Measurements from ENCODE around the gene SLC25A34.

The SLC25A34 gene

DNA sequence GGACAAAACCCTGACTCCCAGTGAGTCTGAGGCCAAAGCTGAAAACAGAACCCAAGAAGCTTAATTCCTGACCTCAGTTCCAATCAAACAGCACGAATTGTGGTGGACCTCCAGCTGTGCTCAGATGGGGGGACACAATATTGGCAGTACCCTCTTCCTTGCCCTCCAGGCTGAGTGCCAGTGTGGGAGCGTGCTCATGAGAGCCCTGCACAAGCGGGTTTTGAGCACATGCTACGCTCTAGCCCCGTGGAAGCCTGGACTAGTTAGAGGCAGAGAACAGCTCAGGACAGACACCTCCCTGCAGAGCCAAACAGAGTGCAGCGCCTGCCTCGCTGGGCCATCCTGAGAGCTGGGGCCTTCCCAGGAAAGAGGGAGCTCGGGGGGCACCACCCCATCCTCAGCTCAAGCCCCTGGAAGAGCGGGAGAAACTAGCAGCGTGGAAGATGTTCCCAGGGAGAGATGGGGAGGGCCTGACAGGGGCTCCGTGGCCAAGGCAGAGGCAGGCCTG, 2.8 kb upstream of the SLC25A34 start:
- no peak for DNase-seq (ENCODE audit: low read depth)

DNA sequence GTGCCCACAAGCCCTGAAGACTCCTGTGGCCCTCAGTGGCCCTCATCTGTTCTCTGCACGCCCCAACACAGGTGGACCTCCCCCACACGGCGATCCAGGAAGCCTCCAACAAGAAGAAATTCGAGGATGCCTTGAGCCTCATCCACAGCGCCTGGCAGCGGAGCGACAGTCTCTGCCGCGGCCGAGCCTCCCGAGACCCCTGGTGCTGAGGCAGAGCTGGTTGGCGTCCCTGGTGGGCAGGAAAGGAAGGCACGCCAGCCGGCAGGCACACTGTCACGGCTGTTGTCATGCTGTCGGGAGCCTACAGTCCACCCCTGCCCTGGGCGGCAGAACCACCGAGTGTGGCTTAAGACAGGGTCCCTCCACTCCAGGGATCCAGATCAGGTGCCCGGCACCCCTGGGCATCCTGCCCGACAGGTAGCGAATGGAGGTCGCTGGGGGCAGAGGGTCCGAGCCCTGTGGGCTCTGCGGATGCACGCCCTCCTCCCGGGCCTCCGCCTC, 2.3 kb upstream of the SLC25A34 start:
- no peak for DNase-seq (ENCODE audit: low read depth)

DNA sequence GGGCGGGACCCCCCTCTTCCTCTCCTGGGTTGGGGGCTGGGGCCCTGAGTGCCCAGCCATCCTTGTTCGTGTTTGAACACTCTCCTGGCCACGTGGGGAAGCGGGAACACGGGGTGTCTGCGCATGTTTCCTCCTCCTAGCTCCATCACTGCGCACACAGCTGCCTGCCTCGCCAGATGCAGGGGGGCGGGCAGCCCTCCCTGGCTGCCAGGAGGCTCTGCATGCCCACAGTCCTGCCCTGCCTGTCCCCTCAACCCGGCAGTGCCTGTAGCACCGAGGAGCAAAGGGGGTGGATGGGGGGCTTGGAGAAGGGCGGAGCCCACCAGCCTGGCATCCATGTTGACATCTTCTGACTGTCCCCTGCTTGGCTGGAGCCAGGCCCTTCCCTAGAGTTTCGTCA, 1.8 kb upstream of the SLC25A34 start:
- DNase-seq (ENCODE audit: low read depth), result no peak

- no peak for DNase-seq (ENCODE audit: low read depth)
These were observed 1.2 kb upstream of the SLC25A34 start for GRCh38 chr1:15734901-15735300.

DNA sequence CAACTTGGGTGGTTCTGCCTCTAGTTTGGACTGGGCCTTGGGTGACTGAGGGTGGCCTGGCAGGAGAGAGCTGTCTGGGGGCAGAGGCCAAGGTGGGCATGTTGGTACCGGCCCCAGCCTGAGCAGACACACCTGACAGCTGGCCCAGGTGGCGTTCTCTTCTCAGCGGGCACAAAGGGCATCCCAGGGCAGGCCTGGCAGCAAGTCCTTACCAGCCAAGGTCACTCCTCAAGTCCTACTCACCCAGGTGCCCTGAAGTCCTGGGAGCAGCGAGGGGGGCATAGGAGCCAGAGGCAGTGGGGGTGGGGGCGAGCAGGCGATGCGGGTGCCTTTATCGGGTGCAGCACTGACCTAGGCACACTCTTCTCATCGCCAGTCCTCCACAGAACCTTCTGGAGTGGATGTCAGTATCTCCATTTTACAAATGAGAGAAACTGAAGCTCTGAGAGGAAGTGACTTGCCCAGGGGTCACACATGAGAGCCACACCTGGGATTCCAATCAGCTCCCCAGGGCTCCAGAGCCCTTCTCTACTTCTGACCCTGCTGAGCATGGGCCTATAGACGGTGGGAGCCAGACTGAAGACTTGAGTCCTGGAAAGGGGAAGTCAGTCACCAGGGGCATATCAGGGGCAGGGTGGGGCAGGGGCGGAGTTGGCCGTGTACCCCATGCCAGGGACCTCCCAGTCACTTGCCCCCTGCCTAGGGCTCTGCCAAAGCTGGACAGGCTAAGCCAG, 587 bp upstream of the SLC25A34 start:
- DNase-seq (ENCODE audit: low read depth), result no peak

DNA sequence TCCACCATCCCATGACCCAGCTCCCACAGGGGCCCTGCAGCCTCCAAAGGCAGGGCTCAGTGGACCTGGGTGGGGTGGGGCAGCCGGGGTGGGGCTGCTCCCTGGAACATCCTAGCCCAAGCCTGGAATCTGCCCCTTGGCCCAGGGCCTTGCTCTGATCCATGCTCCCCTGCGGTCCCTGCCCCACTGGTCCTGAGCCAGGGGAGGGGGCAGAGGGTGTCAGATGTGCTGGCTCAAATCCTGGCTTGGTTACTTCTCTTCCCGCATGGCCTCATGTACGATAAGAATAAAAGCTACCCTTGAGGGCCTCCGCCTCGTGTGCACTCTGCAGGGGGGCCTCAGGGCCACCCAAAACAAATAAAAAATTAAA, 819 bp downstream of the SLC25A34 start:
- no peak for DNase-seq (ENCODE audit: low read depth)

- DNase-seq (ENCODE audit: low read depth), result no peak
These were observed 1.6 kb downstream of the SLC25A34 start for GRCh38 chr1:15737324-15738319.

GRCh38 chr1:15738416-15739113, 2.5 kb downstream of the SLC25A34 start:
- DNase-seq (ENCODE audit: low read depth), result no peak

DNA sequence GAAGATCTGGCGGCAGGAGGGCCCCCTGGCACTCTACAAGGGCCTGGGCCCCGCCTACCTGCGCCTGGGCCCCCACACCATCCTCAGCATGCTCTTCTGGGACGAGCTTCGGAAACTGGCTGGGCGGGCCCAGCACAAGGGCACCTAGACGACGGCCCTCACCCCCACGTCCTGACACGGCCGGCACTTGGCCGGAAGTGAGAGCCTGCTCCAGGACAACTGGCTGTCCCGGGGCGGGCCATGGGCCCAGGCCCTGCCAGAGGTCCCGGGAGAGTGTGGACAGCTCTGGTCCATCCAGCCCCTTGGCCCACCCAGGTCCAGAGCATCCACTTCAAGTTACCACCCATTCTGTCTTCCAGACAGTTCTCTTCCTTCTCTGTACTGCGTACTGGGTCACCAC, 3.2 kb downstream of the SLC25A34 start:
- no peak for DNase-seq (ENCODE audit: low read depth)

DNA sequence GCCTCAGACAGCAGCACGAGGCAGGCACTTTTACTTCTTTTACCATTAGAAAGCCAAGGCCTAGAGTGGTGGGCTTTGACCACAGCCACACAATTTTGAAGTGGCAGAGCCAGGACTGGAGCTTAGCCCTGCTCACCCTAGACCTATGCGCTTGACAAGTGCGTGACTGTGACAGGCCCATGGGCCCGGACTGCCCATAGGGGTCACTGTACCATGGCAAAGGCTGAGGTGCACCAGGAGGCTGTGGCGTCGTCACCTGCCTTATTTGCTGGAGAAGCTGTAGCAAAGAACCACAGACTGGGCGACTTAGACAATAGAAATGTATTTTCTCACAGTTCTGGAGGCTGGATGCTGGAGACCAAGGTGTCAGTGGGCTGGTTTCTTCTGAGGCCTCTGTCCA, 3.7 kb downstream of the SLC25A34 start:
- no peak for DNase-seq (ENCODE audit: low read depth)

- peak; percentile 54 for DNase-seq (ENCODE audit: low read depth)
These were observed 5.1 kb downstream of the SLC25A34 start for GRCh38 chr1:15740924-15741850.

- DNase-seq (ENCODE audit: low read depth), result no peak
These were observed 6.3 kb downstream of the SLC25A34 start, which contains the start of gene TMEM82 for GRCh38 chr1:15742339-15742801. Gene TMEM82 (plus strand): TSS chr1:15742499. CDS start chr1:15742560, 61 bp downstream.

- DNase-seq (ENCODE audit: low read depth), result no peak
These were observed 8.1 kb downstream of the SLC25A34 start for GRCh38 chr1:15744122-15744679.

DNA sequence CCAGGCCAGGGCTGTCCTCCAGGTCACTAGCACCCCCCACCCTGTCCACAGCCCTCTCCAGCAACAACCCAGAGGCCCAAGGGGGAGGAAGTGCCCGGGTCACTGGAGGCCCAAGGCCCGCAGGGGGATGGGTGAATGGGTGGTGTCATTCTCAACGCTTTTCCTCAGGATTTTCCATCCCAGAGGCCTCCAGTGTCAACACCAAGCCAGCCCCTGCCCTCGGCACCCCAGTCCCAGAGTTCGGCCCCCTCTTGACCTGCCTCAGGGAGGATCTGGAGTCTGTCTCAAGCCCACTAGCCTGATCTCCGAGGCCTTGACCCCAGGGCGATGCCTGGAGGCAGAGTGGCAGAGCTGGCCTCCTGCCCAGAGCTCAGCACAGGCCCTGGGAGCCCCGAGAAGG, 11.3 kb downstream of the SLC25A34 start:
- no peak for DNase-seq (ENCODE audit: low read depth)

DNA sequence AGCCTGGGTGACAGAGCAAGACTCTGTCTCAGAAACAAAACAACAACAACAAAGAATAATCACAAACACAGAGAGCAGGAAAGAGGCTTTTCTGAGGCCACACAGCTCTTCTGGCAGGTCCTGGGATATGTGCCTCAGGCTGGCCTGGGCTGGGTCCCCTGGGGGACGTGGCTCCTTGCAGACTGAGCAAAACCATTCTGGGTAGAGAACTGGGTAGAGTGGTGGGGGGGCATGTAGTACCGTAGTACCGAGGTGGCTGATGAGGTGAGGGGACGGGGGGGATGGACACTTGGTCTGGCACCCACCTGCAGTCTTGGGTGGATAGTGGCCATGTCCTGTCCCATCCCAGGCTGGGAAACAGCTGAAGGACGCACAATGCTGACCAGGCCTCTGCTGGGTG, 12.2 kb downstream of the SLC25A34 start:
- no peak for DNase-seq (ENCODE audit: low read depth)

DNA sequence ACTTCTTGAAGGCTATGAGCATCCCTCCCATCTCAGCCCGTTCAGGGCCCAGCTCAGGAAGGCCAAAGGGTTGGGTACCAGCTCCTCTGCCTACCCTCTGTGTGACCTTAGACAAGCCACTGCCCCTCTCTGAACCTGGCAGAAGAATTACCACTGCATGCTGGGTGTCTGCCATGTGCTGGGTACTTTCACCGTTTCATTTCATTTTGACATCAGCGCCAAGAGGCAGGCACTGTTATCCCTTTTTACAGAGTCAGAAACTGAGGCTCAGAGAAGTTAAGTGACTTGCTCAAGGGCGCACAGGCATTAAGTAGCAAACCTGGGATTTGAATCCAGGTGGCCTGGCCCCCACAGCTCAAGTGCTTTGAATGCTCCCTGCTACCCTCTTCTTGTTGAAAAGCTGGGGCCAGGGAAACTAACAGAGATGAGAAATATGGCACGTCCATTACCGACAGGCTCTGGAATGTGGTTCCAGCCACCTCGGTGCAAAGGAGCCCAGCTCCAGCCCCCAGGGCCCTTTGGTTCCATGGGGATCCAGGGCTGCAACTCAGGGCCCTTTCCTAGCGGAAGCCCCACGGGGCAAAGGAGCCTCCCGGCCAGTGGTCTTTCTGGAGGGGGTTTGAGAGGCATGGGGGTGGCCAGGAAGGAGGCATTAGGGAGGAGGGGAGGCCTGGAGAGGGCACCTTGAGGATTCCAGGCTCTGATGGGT, 12.8 kb downstream of the SLC25A34 start:
- DNase-seq (ENCODE audit: low read depth), result no peak

DNA sequence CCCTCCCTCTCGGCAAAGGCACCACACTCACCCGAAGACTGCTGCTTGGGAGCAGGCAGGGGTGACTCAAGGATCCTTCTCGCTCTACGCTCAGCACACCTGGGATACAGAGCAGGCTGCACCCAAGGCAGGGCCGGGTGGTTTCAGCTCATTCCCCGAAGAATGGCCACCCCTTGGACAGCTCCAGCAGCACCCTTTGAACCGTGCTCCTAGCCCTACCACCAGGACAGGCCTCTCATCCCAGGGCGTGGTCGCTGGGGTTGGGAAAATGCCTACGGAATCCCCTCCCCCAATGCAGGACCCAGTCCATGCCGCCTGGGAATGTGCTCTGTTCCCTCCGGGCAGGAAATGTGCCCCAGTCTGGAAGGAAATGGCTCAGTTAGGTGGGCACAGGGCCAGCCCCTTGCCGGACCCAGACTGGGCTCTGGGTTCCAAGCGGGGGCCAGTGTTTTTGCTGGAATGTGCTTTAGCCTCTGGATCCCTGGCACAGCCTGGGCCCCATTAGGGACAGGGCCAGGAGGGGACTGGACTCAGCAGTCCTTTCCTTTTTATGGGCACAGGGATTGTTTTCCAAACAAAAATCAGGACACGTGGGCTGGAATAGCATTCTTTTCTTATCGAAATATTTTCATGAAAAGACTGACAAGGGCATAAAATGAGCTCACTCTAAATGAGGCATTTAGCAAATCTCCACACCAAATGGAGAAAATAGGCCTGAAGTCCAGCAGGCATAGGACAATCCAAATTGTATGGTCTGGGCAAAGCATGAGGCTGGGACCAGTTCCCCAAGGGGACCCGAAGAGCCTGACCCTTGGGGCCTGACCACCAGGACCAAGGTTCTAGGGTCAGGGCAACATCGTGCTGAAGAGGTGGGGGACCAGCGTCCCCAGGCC, 13.6 kb downstream of the SLC25A34 start:
- no peak for DNase-seq (ENCODE audit: low read depth)

DNA sequence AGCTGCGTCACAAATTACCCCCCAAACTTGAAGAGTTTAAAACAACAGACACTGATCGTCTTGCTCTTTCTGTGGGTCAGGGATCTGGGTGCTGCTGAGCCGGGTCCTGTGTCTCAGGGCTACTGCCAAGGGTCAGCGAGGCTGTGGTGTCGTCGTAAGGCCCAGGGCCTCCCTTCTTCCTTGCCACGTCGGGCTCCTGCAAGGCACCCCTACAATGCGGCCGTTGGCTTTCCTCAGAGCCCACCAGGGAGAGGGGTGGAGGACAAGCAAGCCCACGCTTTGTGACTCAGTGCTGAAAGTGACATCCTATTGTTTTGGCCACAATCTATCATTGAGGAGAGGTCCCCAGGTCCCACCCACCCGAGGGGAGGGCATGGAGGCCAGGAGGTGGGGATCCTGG, 14.9 kb downstream of the SLC25A34 start:
- DNase-seq (ENCODE audit: low read depth), result no peak

GRCh38 chr1:15751717-15752116, 15.7 kb downstream of the SLC25A34 start:
- DNase-seq (ENCODE audit: low read depth), result no peak
